ENCODE measurements around the gene EOMES.

- TF ChIP-seq CTCF (IDR thresholded peaks at IDR 0.05; ENCODE audit: borderline replicate concordance, extremely low read depth, low read length, poor library complexity, severe bottlenecking) (no peak), EZH2 (IDR thresholded peaks at IDR 0.05; ENCODE audit: borderline replicate concordance, low read depth, low read length, severe bottlenecking) (no peak)
Measured at GRCh38 chr3:27715863-27716262, 6.3 kb downstream of the EOMES start.

Data from DND-41 (cell line).